DOHH2 (cell line): ENCODE results near the gene PLSCR2.
"Not testable (repeated sequence)": the region's sequence is repeated elsewhere in the genome, so short reads cannot be mapped to it uniquely, and the experiment has no call there.

Source experiments
- EZH2phosphoT487 ChIP-seq: fragments of 200-600 bp; sonication (generic); IDR thresholded peaks from 2 replicates; pipeline ENCODE4 v1.6.1; 2017; ENCODE audit warnings: borderline replicate concordance, mild to moderate bottlenecking, antibody characterized with exemption, low read length, moderate library complexity, mixed read lengths
- TF ChIP-seq, protein P1 (sequence below): fragments of 200-600 bp; sonication (generic); IDR thresholded peaks from one replicate; pipeline ENCODE4 v1.5.1; 2014; ENCODE audit warnings: antibody characterized with exemption, mild to moderate bottlenecking, low read depth, low read length; ENCODE audit not compliant: poor library complexity, severe bottlenecking

DNA sequence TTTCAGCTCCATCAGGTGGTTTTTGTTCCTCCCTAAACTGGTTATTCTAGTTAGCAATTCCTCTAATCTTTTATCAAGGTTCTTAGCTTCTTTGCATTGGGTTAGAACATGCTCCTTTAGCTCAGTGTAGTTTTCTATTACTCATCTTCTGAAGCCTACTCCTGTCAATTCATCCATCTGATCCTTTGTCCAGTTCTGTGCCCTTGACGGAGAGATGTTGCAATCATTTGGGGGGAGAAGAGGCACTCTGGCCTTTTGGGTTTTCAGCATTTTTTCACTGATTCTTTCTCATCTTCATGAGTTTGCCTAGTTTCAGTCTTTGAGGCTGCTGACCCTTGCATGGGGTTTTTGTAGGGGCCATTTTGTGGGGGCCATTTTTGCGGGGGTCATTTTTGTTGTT lies 5.6 kb upstream of the PLSCR2 start:
- TF ChIP-seq, protein P1, sequence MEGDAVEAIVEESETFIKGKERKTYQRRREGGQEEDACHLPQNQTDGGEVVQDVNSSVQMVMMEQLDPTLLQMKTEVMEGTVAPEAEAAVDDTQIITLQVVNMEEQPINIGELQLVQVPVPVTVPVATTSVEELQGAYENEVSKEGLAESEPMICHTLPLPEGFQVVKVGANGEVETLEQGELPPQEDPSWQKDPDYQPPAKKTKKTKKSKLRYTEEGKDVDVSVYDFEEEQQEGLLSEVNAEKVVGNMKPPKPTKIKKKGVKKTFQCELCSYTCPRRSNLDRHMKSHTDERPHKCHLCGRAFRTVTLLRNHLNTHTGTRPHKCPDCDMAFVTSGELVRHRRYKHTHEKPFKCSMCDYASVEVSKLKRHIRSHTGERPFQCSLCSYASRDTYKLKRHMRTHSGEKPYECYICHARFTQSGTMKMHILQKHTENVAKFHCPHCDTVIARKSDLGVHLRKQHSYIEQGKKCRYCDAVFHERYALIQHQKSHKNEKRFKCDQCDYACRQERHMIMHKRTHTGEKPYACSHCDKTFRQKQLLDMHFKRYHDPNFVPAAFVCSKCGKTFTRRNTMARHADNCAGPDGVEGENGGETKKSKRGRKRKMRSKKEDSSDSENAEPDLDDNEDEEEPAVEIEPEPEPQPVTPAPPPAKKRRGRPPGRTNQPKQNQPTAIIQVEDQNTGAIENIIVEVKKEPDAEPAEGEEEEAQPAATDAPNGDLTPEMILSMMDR, result not testable (repeated sequence)
- TF ChIP-seq EZH2phosphoT487, result not testable (repeated sequence)
